DND-41 (cell line): ENCODE results near the gene TMEM63C.

Source experiments
- EZH2 ChIP-seq: IDR thresholded peaks from 3 replicates; pipeline ENCODE4 v1.6.1; 2012; ENCODE audit warnings: borderline replicate concordance, low read depth, mild to moderate bottlenecking, moderate library complexity, low read length, inconsistent platforms; ENCODE audit not compliant: severe bottlenecking
- TF ChIP-seq, protein P1 (sequence below): IDR thresholded peaks from 2 replicates; pipeline ENCODE4 v1.5.1; 2012; ENCODE audit warnings: borderline replicate concordance, low read length, moderate library complexity, mild to moderate bottlenecking; ENCODE audit not compliant: poor library complexity, severe bottlenecking; ENCODE audit errors: extremely low read depth

DNA sequence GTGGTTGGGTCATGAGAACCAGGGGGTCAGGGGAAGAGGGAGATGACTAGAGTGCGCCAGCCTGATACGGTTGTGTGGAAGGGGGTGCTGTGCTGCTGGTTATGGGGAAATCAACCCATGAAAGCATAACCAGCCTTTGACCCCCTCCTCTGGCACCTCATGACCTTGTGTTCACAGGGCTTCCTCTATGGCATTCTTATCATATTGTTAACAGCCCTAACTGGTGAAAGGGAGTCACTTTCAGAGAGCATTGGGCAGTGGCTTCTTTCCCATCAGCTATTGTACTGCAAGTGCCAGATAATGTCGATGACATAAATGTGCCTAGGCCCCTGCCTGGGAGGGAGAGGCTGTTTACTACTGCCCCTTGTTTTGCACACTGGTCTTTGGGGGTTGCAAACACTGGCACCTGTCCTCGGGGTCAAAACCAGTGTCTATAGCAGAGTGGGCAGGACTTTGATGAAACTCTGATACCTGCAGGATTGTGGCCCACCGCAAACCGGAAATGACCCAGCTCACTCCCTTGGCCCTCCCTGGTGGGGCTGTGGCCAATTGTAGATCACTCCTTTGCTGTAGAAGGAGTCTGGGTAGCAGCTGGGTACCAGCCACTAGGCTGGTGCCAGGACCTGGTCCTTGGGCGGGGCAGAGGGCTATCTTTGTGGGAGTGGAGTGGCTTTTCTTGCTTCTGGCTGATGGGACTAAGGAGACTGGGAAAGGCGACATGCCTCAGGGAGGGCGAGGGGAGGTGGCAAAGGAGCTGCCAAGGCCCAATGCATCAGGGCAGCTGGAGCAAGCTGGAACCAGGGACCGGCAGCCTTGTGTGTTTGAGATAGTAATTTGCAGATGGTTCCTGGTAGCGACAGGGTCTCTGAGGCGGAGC, 634 bp upstream of the TMEM63C start:
- TF ChIP-seq, protein P1, sequence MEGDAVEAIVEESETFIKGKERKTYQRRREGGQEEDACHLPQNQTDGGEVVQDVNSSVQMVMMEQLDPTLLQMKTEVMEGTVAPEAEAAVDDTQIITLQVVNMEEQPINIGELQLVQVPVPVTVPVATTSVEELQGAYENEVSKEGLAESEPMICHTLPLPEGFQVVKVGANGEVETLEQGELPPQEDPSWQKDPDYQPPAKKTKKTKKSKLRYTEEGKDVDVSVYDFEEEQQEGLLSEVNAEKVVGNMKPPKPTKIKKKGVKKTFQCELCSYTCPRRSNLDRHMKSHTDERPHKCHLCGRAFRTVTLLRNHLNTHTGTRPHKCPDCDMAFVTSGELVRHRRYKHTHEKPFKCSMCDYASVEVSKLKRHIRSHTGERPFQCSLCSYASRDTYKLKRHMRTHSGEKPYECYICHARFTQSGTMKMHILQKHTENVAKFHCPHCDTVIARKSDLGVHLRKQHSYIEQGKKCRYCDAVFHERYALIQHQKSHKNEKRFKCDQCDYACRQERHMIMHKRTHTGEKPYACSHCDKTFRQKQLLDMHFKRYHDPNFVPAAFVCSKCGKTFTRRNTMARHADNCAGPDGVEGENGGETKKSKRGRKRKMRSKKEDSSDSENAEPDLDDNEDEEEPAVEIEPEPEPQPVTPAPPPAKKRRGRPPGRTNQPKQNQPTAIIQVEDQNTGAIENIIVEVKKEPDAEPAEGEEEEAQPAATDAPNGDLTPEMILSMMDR, result no peak
- TF ChIP-seq EZH2, result no peak
